Activated CD8-positive, alpha-beta T cell treated with anti-CD3 and anti-CD28 coated beads for 36 hours (primary cell): ENCODE data around the gene ADD1. TPM values are rescaled to one million over a fixed set of nuclear protein-coding genes. Genes with fewer than 3 reads are reported as not detected.
"Not testable (repeated sequence)": the region's sequence is repeated elsewhere in the genome, so short reads cannot be mapped to it uniquely, and the experiment has no call there.

Source experiments
- ATAC-seq: fragments of 200-7000 bp; cut with Tn5 transposase; one replicate; pipeline ENCODE4 v1.10.0; 2021; ENCODE audit warnings: mild to moderate bottlenecking, moderate library complexity
- CTCF ChIA-PET: fragments of 350-600 bp; sonication (Branson Sonifier 250); formaldehyde crosslinking; loops from one replicate; lab custom pipeline; 2021; ENCODE audit warnings: antibody characterized with exemption; lab: Charles Lee
- POLR2A ChIA-PET: fragments of 350-600 bp; sonication (Branson Sonifier 250); formaldehyde crosslinking; loops from one replicate; lab custom pipeline; 2021; ENCODE audit warnings: antibody characterized with exemption; lab: Charles Lee
- DNase-seq: peaks from one replicate; pipeline ENCODE4 v3.0.0-alpha.2; 2020
- H3K27ac Mint-ChIP-seq: one replicate; pipeline ENCODE4 v1.8.0; 2021; ENCODE audit warnings: mild to moderate bottlenecking, mixed read lengths
- H3K27me3 Mint-ChIP-seq: one replicate; pipeline ENCODE4 v1.8.0; 2021; ENCODE audit warnings: mixed read lengths
- H3K36me3 Mint-ChIP-seq: one replicate; pipeline ENCODE4 v1.8.0; 2021; ENCODE audit warnings: low read depth, mixed read lengths
- H3K4me1 Mint-ChIP-seq: one replicate; pipeline ENCODE4 v1.8.0; 2021; ENCODE audit warnings: low read depth, mixed read lengths
- H3K4me3 Mint-ChIP-seq: one replicate; pipeline ENCODE4 v1.8.0; 2021; ENCODE audit warnings: mild to moderate bottlenecking, moderate library complexity, mixed read lengths
- H3K9me3 Mint-ChIP-seq: one replicate; pipeline ENCODE4 v1.8.0; 2021; ENCODE audit warnings: mixed read lengths
- CTCF ChIP-seq: fragments of 200-600 bp; IDR thresholded peaks from one replicate; pipeline ENCODE4 v1.8.0; 2022; ENCODE audit warnings: antibody characterized with exemption, mild to moderate bottlenecking
- intact Hi-C: fragments of 100-400 bp; cut with micrococcal nuclease; formaldehyde crosslinking; loops from one replicate; pipeline ENCODE4 v1.10.0; 2022
- total RNA-seq, 2 experiments: library from RNA; stranded (reverse); gene quantifications; one replicate each; pipeline ENCODE4 v1.2.3, GENCODE V29; 2021

Gene ADD1
- total RNA-seq, 2 experiments from 2014 or later: 149 to 154 TPM

GRCh38 chr4:2922453-2923101 lies 78.9 kb downstream of the ADD1 start:
- H3K9me3 Mint-ChIP-seq, ATAC-seq, H3K4me3 Mint-ChIP-seq, intact Hi-C loops, H3K27me3 Mint-ChIP-seq: not testable (repeated sequence)
- DNase-seq: peak; percentile 63
- POLR2A ChIA-PET: interaction anchor here (0.8 to 1.7 kb wide), 2 partner anchors 13 to 111 kb away, joined by 5 read pairs; no protein-coding TSS in a partner anchor
- CTCF ChIA-PET: interaction anchor here (1.2 kb wide), 1 partner anchor 16 kb away, joined by 4 read pairs; no protein-coding TSS in a partner anchor
- Mint-ChIP-seq H3K27ac (peak overlapping the region; percentile 82), H3K36me3 (peaks cover 43% of the 10 kb centered on the region), H3K4me1 (peaks cover 50% of the 10 kb centered on the region)

- Mint-ChIP-seq H3K9me3 (no peaks in the 10 kb centered on the region), H3K4me3 (no peak overlapping the region), H3K27ac (peak overlapping the region; percentile 82), H3K4me1 (peaks cover 45% of the 10 kb centered on the region), H3K36me3 (peaks cover 40% of the 10 kb centered on the region), H3K27me3 (no peaks in the 10 kb centered on the region)
- intact Hi-C loops: no loop called here
- POLR2A ChIA-PET: interaction anchor here (0.8 to 1.7 kb wide), 2 partner anchors 12 to 111 kb away, joined by 5 read pairs; no protein-coding TSS in a partner anchor
- DNase-seq: no peak
- TF ChIP-seq CTCF: no peak
- ATAC-seq: no peak
- CTCF ChIA-PET: interaction anchor here (1.2 kb wide), 1 partner anchor 16 kb away, joined by 4 read pairs; no protein-coding TSS in a partner anchor
Observed at GRCh38 chr4:2923141-2923551, 79.5 kb downstream of the ADD1 start.

- POLR2A ChIA-PET: interaction anchor here (0.8 to 1.7 kb wide), 3 partner anchors 11 to 112 kb away, joined by 5 to 6 read pairs (median 5); no protein-coding TSS in a partner anchor
- peaks cover 40% of the 10 kb centered on the region for H3K4me1 Mint-ChIP-seq
- ATAC-seq (no peak), DNase-seq (no peak)
- H3K4me3 Mint-ChIP-seq: no peak overlapping the region
- H3K9me3 Mint-ChIP-seq: no peaks in the 10 kb centered on the region
- intact Hi-C loops: no loop called here
- CTCF ChIA-PET: interaction anchor here (1.2 to 1.6 kb wide), 2 partner anchors 17 to 30 kb away, joined by 3 to 4 read pairs; no protein-coding TSS in a partner anchor
- TF ChIP-seq CTCF: no peak
- peaks cover 41% of the 10 kb centered on the region for H3K36me3 Mint-ChIP-seq
- no peaks in the 10 kb centered on the region for H3K27me3 Mint-ChIP-seq
- H3K27ac Mint-ChIP-seq: peak overlapping the region; percentile 82
Observed at GRCh38 chr4:2923668-2924173, 80.1 kb downstream of the ADD1 start.

GRCh38 chr4:2924286-2924685 lies 80.6 kb downstream of the ADD1 start:
- no peak for TF ChIP-seq CTCF
- intact Hi-C loops: no loop called here
- DNase-seq: no peak
- no peak overlapping the region for H3K4me3 Mint-ChIP-seq
- no peaks in the 10 kb centered on the region for H3K27me3 Mint-ChIP-seq
- H3K9me3 Mint-ChIP-seq: no peaks in the 10 kb centered on the region
- no peak for ATAC-seq
- ChIA-PET CTCF (interaction anchor here (1.6 kb wide), 1 partner anchor 30 kb away, joined by 3 read pairs; no protein-coding TSS in a partner anchor), POLR2A (interaction anchor here (0.9 to 1.4 kb wide), 3 partner anchors 11 to 454 kb away, joined by 3 to 6 read pairs (median 3); no protein-coding TSS in a partner anchor)
- H3K27ac Mint-ChIP-seq: peak overlapping the region; percentile 82
- peaks cover 40% of the 10 kb centered on the region for H3K4me1 Mint-ChIP-seq
- peaks cover 40% of the 10 kb centered on the region for H3K36me3 Mint-ChIP-seq

GRCh38 chr4:2924765-2925301 lies 81.2 kb downstream of the ADD1 start:
- peaks cover 38% of the 10 kb centered on the region for H3K4me1 Mint-ChIP-seq
- no peaks in the 10 kb centered on the region for H3K27me3 Mint-ChIP-seq
- CTCF ChIA-PET: interaction anchor here (1.2 to 1.6 kb wide), 2 partner anchors 10 to 29 kb away, joined by 3 to 4 read pairs; no protein-coding TSS in a partner anchor
- no peaks in the 10 kb centered on the region for H3K9me3 Mint-ChIP-seq
- peaks cover 34% of the 10 kb centered on the region for H3K36me3 Mint-ChIP-seq
- ATAC-seq (no peak), DNase-seq (no peak)
- intact Hi-C loops: no loop called here
- no peak for TF ChIP-seq CTCF
- POLR2A ChIA-PET: interaction anchor here (0.9 to 1.4 kb wide), 4 partner anchors 11 to 455 kb away, joined by 3 to 6 read pairs (median 4); no protein-coding TSS in a partner anchor
- H3K4me3 Mint-ChIP-seq: no peak overlapping the region
- H3K27ac Mint-ChIP-seq: peak overlapping the region; percentile 32
